ENCODE results near the gene ANXA6.

DNA sequence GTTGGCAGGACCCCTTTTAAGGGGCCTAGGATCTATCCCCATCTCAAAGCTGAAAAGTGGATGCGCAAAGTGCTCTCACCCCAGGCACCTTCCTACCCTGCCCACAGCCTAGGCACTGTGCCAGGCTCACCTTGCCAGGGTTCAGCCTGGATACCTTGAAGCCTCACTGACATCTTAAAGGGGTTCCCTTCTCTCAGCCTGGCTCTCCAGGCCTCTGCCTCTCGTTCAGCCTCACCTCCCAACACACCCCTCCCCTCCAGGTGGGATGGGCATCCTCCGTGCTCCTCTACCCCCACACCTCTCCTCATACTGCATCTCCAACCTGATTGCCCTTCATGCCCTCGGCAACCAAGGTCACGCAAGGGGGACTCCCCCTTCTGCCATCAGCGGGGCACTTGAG is 102.2 kb downstream of the ANXA6 start:
- TF ChIP-seq YY1 (IDR thresholded peaks at IDR 0.05; ENCODE audit: insufficient read depth, insufficient read length) (no peak), ZNF274 (IDR thresholded peaks at IDR 0.05; ENCODE audit: low read depth, low read length) (no peak)

All from NT2/D1 (cell line).